HG03103 (cell line): ENCODE results near the gene REC114.
"Not testable (repeated sequence)": the region's sequence is repeated elsewhere in the genome, so short reads cannot be mapped to it uniquely, and the experiment has no call there.

Experiments used
- ATAC-seq: cut with Tn5 transposase; IDR thresholded peaks from one replicate; pipeline ENCODE4 v1.9.1; 2021; ENCODE audit warnings: low read depth; ENCODE audit not compliant: unreplicated experiment

The REC114 gene

GRCh38 chr15:73522011-73522410 lies 79.0 kb downstream of the REC114 start:
- ATAC-seq, result no peak

GRCh38 chr15:73524919-73525318 lies 82.0 kb downstream of the REC114 start:
- no peak for ATAC-seq

GRCh38 chr15:73527598-73527997 lies 84.6 kb downstream of the REC114 start:
- no peak for ATAC-seq

GRCh38 chr15:73530649-73531048 lies 87.7 kb downstream of the REC114 start:
- no peak for ATAC-seq

GRCh38 chr15:73538123-73538522 lies 95.2 kb downstream of the REC114 start:
- no peak for ATAC-seq

- no peak for ATAC-seq
Observed at GRCh38 chr15:73538563-73539211, 95.7 kb downstream of the REC114 start.

GRCh38 chr15:73539212-73540128 lies 96.5 kb downstream of the REC114 start:
- ATAC-seq, result no peak

- ATAC-seq, result no peak
Observed at GRCh38 chr15:73540161-73540560, 97.2 kb downstream of the REC114 start.

GRCh38 chr15:73541479-73541878 lies 98.5 kb downstream of the REC114 start:
- ATAC-seq, result no peak

- not testable (repeated sequence) for ATAC-seq
Observed at GRCh38 chr15:73548925-73549324, 106.0 kb downstream of the REC114 start.

GRCh38 chr15:73550190-73550589 lies 107.2 kb downstream of the REC114 start:
- ATAC-seq, result no peak

- no peak for ATAC-seq
Observed at GRCh38 chr15:73555080-73555479, 112.1 kb downstream of the REC114 start.

GRCh38 chr15:73558529-73558928 lies 115.6 kb downstream of the REC114 start:
- ATAC-seq, result no peak

GRCh38 chr15:73560501-73561117 lies 117.6 kb downstream of the REC114 start:
- ATAC-seq, result no peak

GRCh38 chr15:73564255-73564654 lies 121.3 kb downstream of the REC114 start:
- ATAC-seq, result no peak

GRCh38 chr15:73567020-73567419 lies 124.1 kb downstream of the REC114 start:
- no peak for ATAC-seq

- no peak for ATAC-seq
Observed at GRCh38 chr15:73568564-73569280, 125.8 kb downstream of the REC114 start.

- ATAC-seq, result no peak
Observed at GRCh38 chr15:73569361-73569760, 126.4 kb downstream of the REC114 start.

GRCh38 chr15:73570355-73571032 lies 127.5 kb downstream of the REC114 start:
- no peak for ATAC-seq

- no peak for ATAC-seq
Observed at GRCh38 chr15:73571346-73571745, 128.4 kb downstream of the REC114 start.
